Measurements from ENCODE around the gene AQP11.

GRCh38 chr11:77602381-77603088 lies 12.8 kb downstream of the AQP11 start:
- TF ChIP-seq POLR2A (IDR thresholded peaks at IDR 0.05; ENCODE audit: low read depth, low read length) (no peak), TAF1 (IDR thresholded peaks at IDR 0.05; ENCODE audit: low read depth, low read length) (no peak), POLR2AphosphoS5 (IDR thresholded peaks at IDR 0.05; ENCODE audit: low read depth, low read length) (no peak), PAX5 (IDR thresholded peaks at IDR 0.05; ENCODE audit: insufficient read depth, low read length, severe bottlenecking) (no peak), POU2F2 (IDR thresholded peaks at IDR 0.05; ENCODE audit: low read depth, low read length) (no peak)

All from GM12891 (cell line).